Esophagus (tissue), 2 donors: ENCODE data around the gene MRPL28. TPM values are rescaled to one million over a fixed set of nuclear protein-coding genes. Genes with fewer than 3 reads are reported as not detected.
"Not testable (repeated sequence)": the region's sequence is repeated elsewhere in the genome, so short reads cannot be mapped to it uniquely, and the experiment has no call there.

ENCODE experiments used
- H3K27ac ChIP-seq, 2 donors: one replicate each; pipeline ENCODE4 v1.5.1; 2013; ENCODE audit warnings: low read depth in 2 of 2, mild to moderate bottlenecking in 2 of 2, inconsistent platforms in 1 of 2, low read length in 1 of 2, moderate library complexity in 1 of 2
- H3K27me3 ChIP-seq, 2 donors: one replicate each; pipeline ENCODE4 v1.6.1; 2013; ENCODE audit warnings: low read length in 2 of 2, control low read depth in 1 of 2, mild to moderate bottlenecking in 1 of 2; ENCODE audit not compliant: insufficient read depth in 2 of 2, control insufficient read depth in 1 of 2
- H3K36me3 ChIP-seq, 2 donors: one replicate each; pipeline ENCODE4 v1.6.1; 2013; ENCODE audit warnings: low read length in 1 of 2; ENCODE audit not compliant: control insufficient read depth in 2 of 2, insufficient read depth in 2 of 2
- H3K4me1 ChIP-seq, 2 donors: one replicate each; pipeline ENCODE4 v1.6.1; 2013; ENCODE audit warnings: low read length in 1 of 2; ENCODE audit not compliant: control insufficient read depth in 2 of 2, insufficient read depth in 2 of 2
- H3K4me3 ChIP-seq, 2 donors: one replicate each; pipeline ENCODE4 v1.5.1; 2013; ENCODE audit warnings: low read length in 2 of 2, mild to moderate bottlenecking in 2 of 2, low read depth in 1 of 2, moderate library complexity in 1 of 2
- H3K9me3 ChIP-seq, 2 donors: one replicate each; pipeline ENCODE4 v1.6.1; 2013; ENCODE audit warnings: mild to moderate bottlenecking in 2 of 2, low read depth in 1 of 2, low read length in 1 of 2, moderate library complexity in 1 of 2; ENCODE audit not compliant: control insufficient read depth in 2 of 2, insufficient read depth in 1 of 2
- WGBS, 2 donors: extraction: QIAGEN DNeasy Blood & Tissue Kit; methylation state at CpG; one replicate each; pipeline ENCODE4 v1.1.7; 2013; 5-methylcytosine and 5-hydroxymethylcytosine counted together
- polyA plus RNA-seq, 2 donors: library from polyadenylated mRNA; stranded (reverse); fragments of 200-250 nt; gene quantifications; one replicate each; pipeline ENCODE4 v1.2.3, GENCODE V29; 2013
- donor health status: healthy with polysubstance abuse.
- donor health status: Bipolar disorder and iron deficiency.

The MRPL28 gene
- polyA plus RNA-seq, 2 donors: 54.5 to 75.9 TPM

- Histone ChIP-seq H3K4me1 (peaks cover 0 to 7% of the 10 kb centered on the region in 2 donors), H3K27ac (no peak overlapping the region), H3K9me3 (no peaks in the 10 kb centered on the region), H3K27me3 (no peaks in the 10 kb centered on the region), H3K4me3 (no peak overlapping the region), H3K36me3 (peaks cover 3 to 29% of the 10 kb centered on the region in 2 donors)
- 81 to 91% methylated on average over 18 of the region's 18 CpGs for WGBS, 2 donors
Observed at GRCh38 chr16:342455-343213, 27.7 kb downstream of the MRPL28 start.

DNA sequence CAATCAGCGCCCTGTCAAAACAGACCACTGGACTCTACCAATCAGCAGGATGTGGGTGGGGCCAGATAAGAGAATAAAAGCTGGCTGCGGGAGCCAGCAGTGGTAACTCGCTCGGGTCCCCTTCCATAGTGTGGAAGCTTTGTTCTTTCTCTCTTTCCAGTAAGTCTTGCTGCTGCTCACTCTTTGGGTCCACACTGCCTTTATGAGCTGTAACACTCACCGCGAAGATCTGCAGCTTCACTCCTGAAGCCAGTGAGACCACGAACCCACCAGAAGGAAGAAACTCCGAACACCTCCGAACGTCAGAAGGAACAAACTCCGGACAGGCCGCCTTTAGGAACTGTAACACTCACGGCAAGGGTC lies 28.4 kb downstream of the MRPL28 start:
- H3K27ac ChIP-seq: not testable (repeated sequence)

GRCh38 chr16:341095-341973 lies 29.0 kb downstream of the MRPL28 start:
- H3K4me1 ChIP-seq, H3K27ac ChIP-seq, H3K27me3 ChIP-seq, H3K4me3 ChIP-seq, H3K9me3 ChIP-seq: not testable (repeated sequence)
- 95 to 96% methylated on average over 39 to 46 of the region's 47 CpGs for WGBS, 2 donors
- H3K36me3 ChIP-seq: peaks cover 3 to 20% of the 10 kb centered on the region in 2 donors

More for the DNA sequence above, 28.4 kb downstream of the MRPL28 start:
- not testable (repeated sequence) for H3K4me1 ChIP-seq, H3K4me3 ChIP-seq, H3K27me3 ChIP-seq, H3K9me3 ChIP-seq
- H3K36me3 ChIP-seq: peaks cover 3 to 24% of the 10 kb centered on the region in 2 donors
- WGBS, 2 donors: 87 to 92% methylated on average over 12 to 13 of the region's 13 CpGs

DNA sequence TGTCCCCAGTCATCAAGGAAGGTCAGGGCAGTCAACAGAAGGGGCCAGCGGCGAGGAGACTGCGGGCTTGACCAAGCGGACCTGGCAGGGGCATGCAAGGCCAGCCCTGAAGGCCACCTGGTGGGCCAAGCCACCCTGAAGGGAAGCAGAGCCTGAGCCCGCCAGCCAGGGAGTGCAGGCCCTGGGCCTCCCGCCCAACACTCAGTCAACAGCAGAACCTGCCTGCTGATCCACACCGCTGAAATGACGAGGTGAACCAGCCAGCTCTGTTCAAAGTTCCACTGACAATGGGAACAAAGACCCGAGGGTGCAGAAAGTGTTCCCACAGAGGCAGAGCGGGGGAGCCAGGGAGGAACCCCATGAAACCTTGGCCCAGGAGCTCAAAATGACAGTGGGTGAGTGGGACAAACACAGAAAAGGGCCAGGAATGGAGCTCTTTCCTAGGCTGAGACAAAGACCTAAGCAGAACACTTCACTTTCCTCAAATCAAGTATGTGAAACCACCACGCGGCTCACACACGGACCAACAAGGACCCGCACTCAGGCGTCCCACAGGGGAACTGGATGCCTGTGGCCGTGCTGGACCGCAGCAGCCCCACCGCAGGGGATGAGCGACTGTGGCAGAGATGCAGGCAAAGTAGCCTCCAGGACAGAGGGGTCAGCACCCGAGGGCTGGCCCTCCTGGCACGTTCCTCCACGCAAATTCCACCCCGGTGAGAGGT lies 29.8 kb downstream of the MRPL28 start:
- Histone ChIP-seq H3K36me3 (peaks cover 0 to 17% of the 10 kb centered on the region in 2 donors), H3K4me1 (peaks cover 0 to 7% of the 10 kb centered on the region in 2 donors), H3K27ac (no peak overlapping the region)

DNA sequence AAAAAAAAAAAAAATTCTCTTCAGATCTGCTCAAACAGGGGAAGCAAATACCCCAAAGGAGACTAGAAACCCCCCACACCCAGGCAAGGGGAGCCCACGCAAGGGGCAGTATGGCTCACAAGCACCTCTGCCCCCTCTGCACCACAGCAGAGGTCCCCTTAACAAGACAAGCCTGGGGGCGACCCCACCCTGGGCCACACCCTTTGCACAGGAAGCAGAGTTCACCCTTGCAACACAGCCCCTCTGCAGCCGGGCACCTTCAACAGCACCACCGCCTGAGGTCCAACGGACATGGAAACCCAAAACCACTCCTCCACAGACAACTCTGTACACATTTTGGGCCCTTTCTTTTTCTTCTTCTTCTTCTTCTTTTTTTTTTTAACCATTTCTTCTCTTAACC lies 30.7 kb downstream of the MRPL28 start:
- 64 to 66% methylated on average over 5 of the region's 5 CpGs for WGBS, 2 donors
- Histone ChIP-seq H3K27me3 (no peaks in the 10 kb centered on the region), H3K27ac (no peak overlapping the region), H3K9me3 (no peaks in the 10 kb centered on the region), H3K4me1 (peaks cover 0 to 7% of the 10 kb centered on the region in 2 donors), H3K36me3 (peaks cover 0 to 14% of the 10 kb centered on the region in 2 donors), H3K4me3 (no peak overlapping the region)

More for the DNA sequence above, 29.8 kb downstream of the MRPL28 start:
- Histone ChIP-seq H3K27me3 (no peaks in the 10 kb centered on the region), H3K9me3 (no peaks in the 10 kb centered on the region), H3K4me3 (no peak overlapping the region)
- WGBS, 2 donors: 87 to 91% methylated on average over 23 of the region's 23 CpGs

DNA sequence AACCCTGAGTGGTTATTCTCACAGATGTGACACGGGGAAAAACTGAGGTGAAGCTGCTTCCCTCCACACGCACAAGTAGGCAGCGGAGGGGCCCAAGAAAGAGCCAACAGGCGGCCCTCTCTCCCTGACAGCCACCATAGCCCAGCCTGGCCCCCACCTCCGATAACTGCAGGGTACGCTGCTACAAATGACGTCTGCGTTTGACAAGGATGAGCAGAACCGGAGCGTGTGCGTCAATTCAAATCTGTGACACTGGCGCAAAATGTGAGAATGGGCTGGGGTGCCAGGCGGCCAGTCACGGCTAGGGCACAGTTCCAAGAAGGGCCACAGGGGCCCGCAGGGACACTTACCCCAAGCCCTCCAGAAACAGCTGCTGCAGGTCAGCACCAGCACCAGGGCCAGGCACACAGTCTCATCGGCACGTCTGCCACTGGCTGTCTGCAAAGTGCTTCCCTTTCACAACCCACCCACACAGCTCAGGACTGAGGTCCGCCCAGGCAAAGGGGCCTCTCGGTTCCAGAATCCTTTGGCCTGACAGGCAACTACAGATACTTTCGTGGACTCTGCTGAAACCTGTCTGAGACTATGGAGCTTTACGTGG lies 32.3 kb downstream of the MRPL28 start:
- H3K27ac ChIP-seq: no peak overlapping the region
- H3K9me3 ChIP-seq: no peaks in the 10 kb centered on the region
- 82 to 83% methylated on average over 21 of the region's 21 CpGs for WGBS, 2 donors
- H3K36me3 ChIP-seq: peaks cover 0 to 13% of the 10 kb centered on the region in 2 donors
- no peak overlapping the region for H3K4me3 ChIP-seq
- H3K4me1 ChIP-seq: peaks cover 0 to 7% of the 10 kb centered on the region in 2 donors
- no peaks in the 10 kb centered on the region for H3K27me3 ChIP-seq

- H3K36me3 ChIP-seq: peaks cover 0 to 11% of the 10 kb centered on the region in 2 donors
- 71 to 82% methylated on average over 10 of the region's 10 CpGs for WGBS, 2 donors
- no peaks in the 10 kb centered on the region for H3K9me3 ChIP-seq
- no peak overlapping the region for H3K27ac ChIP-seq
- no peak overlapping the region for H3K4me3 ChIP-seq
- H3K27me3 ChIP-seq: no peaks in the 10 kb centered on the region
- H3K4me1 ChIP-seq: peaks cover 0 to 7% of the 10 kb centered on the region in 2 donors
Observed at GRCh38 chr16:337437-337836, 32.9 kb downstream of the MRPL28 start.

- H3K4me1 ChIP-seq: peaks cover 0 to 7% of the 10 kb centered on the region in 2 donors
- 88 to 93% methylated on average over 11 of the region's 11 CpGs for WGBS, 2 donors
- no peaks in the 10 kb centered on the region for H3K9me3 ChIP-seq
- no peak overlapping the region for H3K27ac ChIP-seq
- H3K27me3 ChIP-seq: no peaks in the 10 kb centered on the region
- peaks cover 0 to 7% of the 10 kb centered on the region in 2 donors for H3K36me3 ChIP-seq
- H3K4me3 ChIP-seq: no peak overlapping the region
Observed at GRCh38 chr16:336269-336668, 34.1 kb downstream of the MRPL28 start.
